GM12875 (cell line): ENCODE measurements around the gene LTO1.
A peak's percentile ranks its signal among the peaks of the same experiment; 100 is the strongest.

ENCODE experiments used
- H3K4me3 ChIP-seq: one replicate; pipeline ENCODE4 v1.5.1; 2011; ENCODE audit warnings: low read depth, low read length, control low read depth
- TF ChIP-seq, protein P1 (sequence below): IDR thresholded peaks from 2 replicates; pipeline ENCODE4 v1.5.1; 2011; ENCODE audit warnings: low read depth, mild to moderate bottlenecking, control low read depth, inconsistent platforms, low read length, moderate library complexity, borderline replicate concordance; ENCODE audit not compliant: insufficient read depth

Gene LTO1

DNA sequence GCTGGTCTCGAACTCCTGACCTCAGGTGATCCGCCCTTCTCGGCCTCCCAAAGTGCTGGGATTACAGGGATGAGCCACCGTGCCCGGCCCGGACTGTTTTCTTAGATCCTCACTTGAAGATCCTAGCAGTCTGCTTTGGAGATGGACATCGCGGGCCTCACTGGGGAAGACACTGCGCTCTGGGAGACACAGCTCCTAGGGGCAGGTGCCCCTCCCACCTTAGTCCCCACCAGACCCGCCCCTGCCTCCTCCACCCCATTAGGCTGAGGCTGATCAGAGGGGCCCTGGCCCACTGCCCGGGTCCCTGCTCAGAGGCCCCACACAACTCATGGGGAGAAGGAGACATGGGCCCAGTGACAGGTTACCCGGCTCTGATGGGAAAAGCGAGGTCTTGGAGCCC, 11.3 kb upstream of the LTO1 start:
- no peak overlapping the region for H3K4me3 ChIP-seq
- TF ChIP-seq, protein P1, sequence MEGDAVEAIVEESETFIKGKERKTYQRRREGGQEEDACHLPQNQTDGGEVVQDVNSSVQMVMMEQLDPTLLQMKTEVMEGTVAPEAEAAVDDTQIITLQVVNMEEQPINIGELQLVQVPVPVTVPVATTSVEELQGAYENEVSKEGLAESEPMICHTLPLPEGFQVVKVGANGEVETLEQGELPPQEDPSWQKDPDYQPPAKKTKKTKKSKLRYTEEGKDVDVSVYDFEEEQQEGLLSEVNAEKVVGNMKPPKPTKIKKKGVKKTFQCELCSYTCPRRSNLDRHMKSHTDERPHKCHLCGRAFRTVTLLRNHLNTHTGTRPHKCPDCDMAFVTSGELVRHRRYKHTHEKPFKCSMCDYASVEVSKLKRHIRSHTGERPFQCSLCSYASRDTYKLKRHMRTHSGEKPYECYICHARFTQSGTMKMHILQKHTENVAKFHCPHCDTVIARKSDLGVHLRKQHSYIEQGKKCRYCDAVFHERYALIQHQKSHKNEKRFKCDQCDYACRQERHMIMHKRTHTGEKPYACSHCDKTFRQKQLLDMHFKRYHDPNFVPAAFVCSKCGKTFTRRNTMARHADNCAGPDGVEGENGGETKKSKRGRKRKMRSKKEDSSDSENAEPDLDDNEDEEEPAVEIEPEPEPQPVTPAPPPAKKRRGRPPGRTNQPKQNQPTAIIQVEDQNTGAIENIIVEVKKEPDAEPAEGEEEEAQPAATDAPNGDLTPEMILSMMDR, result no peak

DNA sequence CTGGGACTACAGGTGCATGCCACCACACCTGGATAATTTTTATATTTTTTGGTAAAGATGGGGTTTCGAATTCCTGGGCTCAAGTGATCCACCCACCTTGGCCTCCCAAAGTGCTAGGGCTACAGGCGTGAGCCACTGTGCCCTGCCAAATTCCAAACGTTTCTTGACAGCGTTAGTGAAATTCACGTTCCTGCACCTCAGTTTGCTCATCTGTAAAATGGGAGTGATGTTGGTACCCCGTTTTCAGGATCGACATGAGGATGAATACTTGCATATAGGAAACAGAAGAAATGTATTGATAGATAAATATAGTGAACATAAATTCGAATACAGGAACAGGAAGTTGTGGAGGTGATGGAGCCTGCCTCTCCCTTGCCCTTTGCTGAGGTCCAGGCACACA, 10.2 kb upstream of the LTO1 start:
- H3K4me3 ChIP-seq, result no peak overlapping the region
- TF ChIP-seq, protein P1, result no peak

DNA sequence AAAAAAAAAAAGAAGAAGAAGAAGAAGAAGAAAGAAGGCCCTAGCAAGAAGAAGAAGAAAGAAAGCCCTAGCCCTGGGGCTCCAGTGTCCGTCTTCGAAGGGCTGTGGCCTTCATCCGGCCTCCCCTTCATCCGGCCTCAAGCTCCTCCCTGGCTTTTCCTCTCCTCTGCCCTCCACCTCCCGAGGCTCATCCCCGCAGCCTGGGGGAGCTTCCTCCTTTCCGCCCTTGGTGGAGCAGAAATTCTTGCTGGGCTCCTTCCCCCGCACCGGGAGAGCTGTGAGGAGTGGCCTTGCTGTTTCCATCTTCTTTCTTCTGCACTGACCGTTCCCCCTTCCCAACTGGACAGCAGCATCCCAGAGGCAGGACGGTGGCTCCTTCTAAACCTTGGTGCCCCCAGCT, 9.5 kb upstream of the LTO1 start:
- H3K4me3 ChIP-seq, result no peak overlapping the region
- TF ChIP-seq, protein P1, result no peak

DNA sequence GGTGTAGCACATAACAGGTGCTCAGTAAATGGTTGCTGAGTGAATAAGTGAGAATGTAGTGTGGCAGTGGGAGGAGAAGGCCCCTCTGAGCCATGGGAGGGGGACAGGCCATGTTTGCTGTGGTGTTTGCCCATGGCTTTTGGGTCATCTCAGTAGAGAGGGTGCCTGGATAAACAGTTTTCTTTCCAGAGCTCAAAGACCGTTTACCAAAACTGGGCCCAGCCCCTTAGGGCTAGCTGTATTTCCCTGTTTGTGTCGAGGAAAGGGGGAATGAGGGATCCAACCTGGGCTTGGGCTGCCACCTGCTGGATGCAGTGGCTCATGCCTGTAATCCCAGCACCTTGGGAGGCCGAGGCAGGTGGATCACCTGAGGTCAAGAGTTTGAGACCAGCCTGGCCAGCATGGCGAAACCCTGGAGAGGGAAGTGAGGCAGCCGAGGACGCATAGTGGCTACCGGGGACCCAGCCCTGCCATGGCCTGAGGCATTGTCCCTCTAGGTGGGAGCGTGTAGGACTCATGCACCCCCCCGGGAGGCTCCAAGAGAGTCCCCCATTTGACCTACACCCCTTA, 8.7 kb upstream of the LTO1 start:
- TF ChIP-seq, protein P1, result peak; percentile 47; the same call in 1 of the 2 replicates
- no peak overlapping the region for H3K4me3 ChIP-seq

DNA sequence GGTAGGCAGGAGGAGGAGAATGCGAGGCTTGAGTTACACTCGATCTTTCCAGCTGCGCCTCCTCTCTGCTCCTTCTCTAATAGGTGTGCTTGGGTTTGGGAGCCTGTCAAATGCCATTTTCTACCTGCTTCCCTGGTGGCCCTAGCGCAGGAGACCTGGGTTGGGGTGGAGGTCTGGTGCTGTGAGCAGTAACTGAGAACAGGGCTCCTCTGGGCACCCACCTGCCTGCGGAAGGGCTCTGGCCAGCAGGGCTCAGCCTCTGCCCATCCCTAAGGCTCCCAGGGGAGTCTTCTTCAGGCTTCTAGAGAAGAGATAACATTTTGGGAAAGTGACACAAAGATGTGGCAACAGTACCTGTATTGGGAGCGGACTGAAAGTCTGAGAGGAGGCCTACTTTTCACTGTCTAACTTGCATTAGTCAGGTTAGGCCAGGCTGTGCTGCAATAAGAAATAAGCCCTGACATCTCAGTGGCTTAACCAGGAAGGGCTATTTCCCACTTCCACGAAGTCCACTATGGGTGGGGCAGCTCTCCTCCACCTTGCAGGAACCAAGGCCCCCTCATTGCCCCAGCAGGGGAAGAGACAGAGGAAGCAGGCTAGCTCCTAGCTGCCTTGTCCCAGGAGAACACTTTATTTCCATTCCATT, 7.7 kb upstream of the LTO1 start:
- H3K4me3 ChIP-seq, result no peak overlapping the region
- TF ChIP-seq, protein P1, result no peak

DNA sequence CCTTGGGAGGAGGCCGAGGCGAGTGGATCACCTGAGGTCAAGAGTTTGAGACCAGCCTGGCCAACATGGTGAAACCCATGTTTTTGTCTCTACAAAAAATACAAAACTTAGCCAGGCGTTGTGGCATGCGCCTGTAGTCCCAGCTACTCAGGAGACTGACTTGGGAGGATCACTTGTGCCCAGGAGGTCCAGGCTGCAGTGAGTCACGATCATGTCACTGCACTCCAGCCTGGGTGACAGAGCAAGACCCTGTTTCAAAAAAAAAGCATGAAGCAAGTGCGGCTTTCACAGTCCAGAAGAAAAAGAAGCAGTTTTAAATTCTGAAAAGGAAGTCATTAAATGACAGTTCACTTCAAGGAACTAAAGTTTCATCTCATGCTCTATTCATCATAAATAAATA, 7.1 kb upstream of the LTO1 start:
- H3K4me3 ChIP-seq, result no peak overlapping the region
- TF ChIP-seq, protein P1, result no peak

DNA sequence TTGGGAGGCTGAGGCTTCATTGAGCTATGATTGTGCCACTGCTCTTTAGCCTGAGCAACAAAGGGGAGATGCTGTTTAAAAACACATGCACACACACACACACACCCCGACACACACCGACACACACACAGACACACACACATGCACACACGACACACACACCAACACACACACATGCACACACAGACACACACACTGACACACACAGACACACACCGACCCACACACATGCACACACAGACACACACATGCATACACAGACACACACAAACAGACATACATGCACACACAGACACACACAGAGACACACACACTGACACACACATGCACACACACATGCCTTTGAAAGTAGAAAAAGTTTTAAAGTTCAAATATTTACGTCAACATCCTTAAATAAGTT, 5.5 kb upstream of the LTO1 start:
- TF ChIP-seq, protein P1, result no peak
- no peak overlapping the region for H3K4me3 ChIP-seq
